ENCODE data around the gene CDH13.

The CDH13 gene

GRCh38 chr16:82626791-82627261 is at the start of gene CDH13:
Gene CDH13, plus strand, starts transcription at chr16:82626969.
- no peak for DNase-seq

GRCh38 chr16:82580298-82580890 is 46.4 kb upstream of the CDH13 start:
- no peak for DNase-seq

GRCh38 chr16:82582975-82583374 is 43.8 kb upstream of the CDH13 start:
- no peak for DNase-seq

GRCh38 chr16:82583422-82583821 is 43.3 kb upstream of the CDH13 start:
- DNase-seq = no peak

- no peak for DNase-seq
Measured at GRCh38 chr16:82584553-82585152, 42.1 kb upstream of the CDH13 start.

- no peak for DNase-seq
Measured at GRCh38 chr16:82585675-82586074, 41.1 kb upstream of the CDH13 start.

GRCh38 chr16:82586130-82586529 is 40.6 kb upstream of the CDH13 start:
- DNase-seq = no peak

- DNase-seq = no peak
Measured at GRCh38 chr16:82587289-82587688, 39.5 kb upstream of the CDH13 start.

- DNase-seq = no peak
Measured at GRCh38 chr16:82589407-82589806, 37.4 kb upstream of the CDH13 start.

- no peak for DNase-seq
Measured at GRCh38 chr16:82594114-82594513, 32.7 kb upstream of the CDH13 start.

- no peak for DNase-seq
Measured at GRCh38 chr16:82598771-82599170, 28.0 kb upstream of the CDH13 start.

GRCh38 chr16:82601989-82602640 is 24.7 kb upstream of the CDH13 start:
- DNase-seq = no peak

GRCh38 chr16:82603784-82604411 is 22.9 kb upstream of the CDH13 start:
- no peak for DNase-seq

GRCh38 chr16:82605076-82605475 is 21.7 kb upstream of the CDH13 start:
- DNase-seq = no peak

GRCh38 chr16:82605863-82606620 is 20.7 kb upstream of the CDH13 start:
- DNase-seq = no peak

- no peak for DNase-seq
Measured at GRCh38 chr16:82609140-82609539, 17.6 kb upstream of the CDH13 start.

- DNase-seq = no peak
Measured at GRCh38 chr16:82612263-82612662, 14.5 kb upstream of the CDH13 start.

- DNase-seq = no peak
Measured at GRCh38 chr16:82616356-82616755, 10.4 kb upstream of the CDH13 start.

- DNase-seq = no peak
Measured at GRCh38 chr16:82621781-82622180, 5.0 kb upstream of the CDH13 start.

- no peak for DNase-seq
Measured at GRCh38 chr16:82623241-82623640, 3.5 kb upstream of the CDH13 start.

GRCh38 chr16:82625066-82625968 is 1.5 kb upstream of the CDH13 start:
- no peak for DNase-seq

GRCh38 chr16:82628088-82628423 is 1.3 kb downstream of the CDH13 start:
- DNase-seq = no peak
